NCI-H2227 (cell line): ENCODE data around the gene SDS.
"Not testable (repeated sequence)": the region's sequence is repeated elsewhere in the genome, so short reads cannot be mapped to it uniquely, and the experiment has no call there.

Source experiments
- DNase-seq: peaks from one replicate; lab custom pipeline; 2025; ENCODE audit not compliant: unreplicated experiment; lab: John Stamatoyannopoulos, UW

Gene SDS

GRCh38 chr12:113354192-113354591 is 49.5 kb downstream of the SDS start:
- DNase-seq, result not testable (repeated sequence)

DNA sequence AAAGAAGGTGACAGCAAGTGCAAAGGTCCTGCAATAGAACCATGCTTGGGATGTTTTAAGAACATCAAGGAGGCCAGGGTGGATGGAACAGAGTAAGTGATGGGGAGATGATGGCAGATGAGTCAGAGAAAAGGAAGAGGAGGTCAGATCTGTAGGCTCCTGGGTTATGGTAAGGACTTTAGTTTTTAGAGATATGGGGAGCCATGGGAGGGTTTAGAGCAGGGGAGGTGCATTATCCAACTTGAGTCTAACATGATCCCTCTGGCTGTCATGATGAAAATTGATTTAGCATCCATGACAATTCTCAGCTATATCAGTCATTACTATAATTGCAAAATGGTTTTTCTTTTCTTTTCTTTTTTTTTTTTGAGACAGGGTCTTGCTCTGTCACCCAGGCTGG is 52.6 kb downstream of the SDS start:
- DNase-seq, result no peak

DNA sequence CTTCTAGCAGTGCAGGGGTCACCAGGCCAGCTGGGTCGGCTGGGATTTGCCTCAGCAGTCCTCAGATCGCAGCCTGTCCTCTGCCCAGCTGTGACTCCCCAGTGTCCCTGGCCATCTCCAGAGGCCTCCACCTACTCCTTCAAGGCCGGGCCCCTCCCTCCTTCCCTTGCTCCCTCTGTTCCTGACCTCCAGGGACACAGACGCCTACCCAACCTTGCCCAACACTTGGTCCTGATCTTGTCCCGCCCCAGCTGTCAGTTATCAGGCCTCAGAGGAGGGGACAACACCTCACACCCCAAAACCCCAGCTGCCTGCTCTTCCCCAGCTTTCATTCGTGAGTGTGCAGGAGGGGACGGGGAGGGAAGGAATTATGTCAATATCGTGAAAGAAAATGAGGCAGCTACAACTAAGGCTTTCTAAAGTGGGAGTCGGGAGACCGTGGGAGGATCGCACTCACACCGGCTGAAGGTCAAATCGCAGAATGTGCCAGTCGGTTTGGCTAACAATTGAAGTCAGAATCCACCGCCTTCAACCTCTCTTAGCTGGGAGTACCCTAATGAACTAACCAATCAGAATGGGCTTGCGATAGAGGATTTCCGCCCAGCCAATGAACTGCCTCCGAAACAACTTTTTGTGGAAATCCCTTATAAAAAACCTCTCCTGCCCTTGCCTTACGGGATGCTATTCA is 54.7 kb downstream of the SDS start:
- DNase-seq, result no peak

DNA sequence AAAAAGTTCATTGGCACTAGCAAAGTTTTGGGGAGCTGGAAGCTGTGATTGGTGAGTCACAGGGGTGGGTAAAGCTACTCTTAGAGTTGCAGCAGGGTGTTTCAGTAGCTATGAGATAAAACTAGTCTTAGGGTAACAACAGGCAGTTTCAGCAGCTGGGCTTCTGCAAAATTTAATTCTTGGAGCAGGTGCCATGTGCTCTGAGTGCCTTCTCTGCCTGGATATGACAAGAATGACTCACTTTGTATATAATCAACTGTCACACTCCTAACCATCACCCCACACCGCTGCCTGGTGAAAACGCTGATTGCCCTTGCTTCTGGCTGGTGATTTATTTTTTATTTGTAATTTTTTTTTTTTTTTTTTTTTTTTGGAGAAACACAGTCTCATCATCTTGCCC is 55.8 kb downstream of the SDS start:
- no peak for DNase-seq

- no peak for DNase-seq
Observed at GRCh38 chr12:113347107-113347506, 56.6 kb downstream of the SDS start.

- no peak for DNase-seq
Observed at GRCh38 chr12:113346353-113346752, 57.3 kb downstream of the SDS start.

DNA sequence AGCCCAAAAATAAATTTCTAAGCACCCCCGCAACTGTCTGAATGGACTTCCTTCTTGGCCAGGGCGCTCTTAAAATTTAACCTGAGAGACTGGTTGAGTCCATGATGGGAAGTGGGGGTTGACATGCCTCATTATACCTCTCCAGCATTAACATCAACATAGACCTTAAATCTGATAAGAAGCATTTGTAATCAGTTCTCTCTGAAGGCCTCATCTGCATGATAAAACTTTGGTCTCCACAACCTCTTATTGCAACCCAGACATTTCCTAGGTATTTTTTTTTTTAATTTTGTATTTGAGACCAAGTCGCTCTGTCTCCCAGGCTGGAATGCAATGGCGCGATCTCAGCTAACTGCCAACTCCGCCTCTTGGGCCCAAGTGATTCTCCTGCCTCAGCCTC is 58.4 kb downstream of the SDS start:
- DNase-seq, result no peak
